H9 (cell line): ENCODE measurements around the gene MED13L. TPM values are rescaled to one million over a fixed set of nuclear protein-coding genes. Genes with fewer than 3 reads are reported as not detected.

Experiments used
- DNase-seq: peaks from one replicate; pipeline ENCODE4 v3.0.0-alpha.2; 2017
- H2AFZ ChIP-seq: one replicate; pipeline ENCODE4 v1.6.1; 2013; ENCODE audit warnings: mild to moderate bottlenecking, low read length, control low read depth, moderate library complexity
- H2AK5ac ChIP-seq: 2 replicates; pipeline ENCODE4 v1.6.1; 2013; ENCODE audit warnings: low read length, control low read depth, mixed read lengths; ENCODE audit not compliant: insufficient read length
- H2BK120ac ChIP-seq: one replicate; pipeline ENCODE4 v1.6.1; 2013; ENCODE audit warnings: low read depth, mild to moderate bottlenecking, low read length, control low read depth, inconsistent platforms; ENCODE audit not compliant: poor library complexity, severe bottlenecking
- H2BK12ac ChIP-seq: 2 replicates; pipeline ENCODE4 v1.6.1; 2013; ENCODE audit warnings: low read length, control low read depth, mixed read lengths, low read depth; ENCODE audit not compliant: insufficient read length
- H2BK15ac ChIP-seq: 2 replicates; pipeline ENCODE4 v1.6.1; 2013; ENCODE audit warnings: low read depth, low read length, control low read depth
- H2BK20ac ChIP-seq: one replicate; pipeline ENCODE4 v1.6.1; 2013; ENCODE audit warnings: low read depth, mild to moderate bottlenecking, low read length, control low read depth, inconsistent platforms; ENCODE audit not compliant: poor library complexity, severe bottlenecking
- H2BK5ac ChIP-seq: 2 replicates; pipeline ENCODE4 v1.6.1; 2013; ENCODE audit warnings: low read length, control low read depth, mixed read lengths; ENCODE audit not compliant: insufficient read length
- H3K14ac ChIP-seq: 2 replicates; pipeline ENCODE4 v1.6.1; 2013; ENCODE audit warnings: low read length, control low read depth; ENCODE audit not compliant: insufficient read depth
- H3K18ac ChIP-seq: 2 replicates; pipeline ENCODE4 v1.6.1; 2013; ENCODE audit warnings: low read depth, mild to moderate bottlenecking, mixed read lengths, low read length, control low read depth; ENCODE audit not compliant: insufficient read length
- H3K23ac ChIP-seq: 2 replicates; pipeline ENCODE4 v1.6.1; 2013; ENCODE audit warnings: low read length, control low read depth, mixed read lengths, low read depth; ENCODE audit not compliant: insufficient read length
- H3K23me2 ChIP-seq: 2 replicates; pipeline ENCODE4 v1.6.1; 2013; ENCODE audit warnings: low read depth, mild to moderate bottlenecking, mixed read lengths, low read length, control low read depth; ENCODE audit not compliant: insufficient read length, poor library complexity, severe bottlenecking
- H3K27ac ChIP-seq: 2 replicates; pipeline ENCODE4 v1.5.1; 2013; ENCODE audit warnings: low read length, control low read depth, mixed read lengths, low read depth; ENCODE audit not compliant: insufficient read length
- H3K27me3 ChIP-seq: 2 replicates; pipeline ENCODE4 v1.6.1; 2013; ENCODE audit warnings: low read length, control low read depth, inconsistent platforms; ENCODE audit not compliant: insufficient read depth
- H3K4ac ChIP-seq: 2 replicates; pipeline ENCODE4 v1.6.1; 2013; ENCODE audit warnings: low read depth, mild to moderate bottlenecking, control low read depth, inconsistent platforms, low read length, moderate library complexity
- H3K4me1 ChIP-seq: 2 replicates; pipeline ENCODE4 v1.6.1; 2013; ENCODE audit warnings: low read length, control low read depth, inconsistent platforms; ENCODE audit not compliant: insufficient read depth
- H3K4me2 ChIP-seq: 2 replicates; pipeline ENCODE4 v1.6.1; 2013; ENCODE audit warnings: low read length, control low read depth, mixed read lengths; ENCODE audit not compliant: insufficient read length, insufficient read depth
- H3K56ac ChIP-seq: 2 replicates; pipeline ENCODE4 v1.6.1; 2013; ENCODE audit warnings: low read depth, mild to moderate bottlenecking, mixed read lengths, low read length, control low read depth; ENCODE audit not compliant: insufficient read length
- H3K79me1 ChIP-seq: 2 replicates; pipeline ENCODE4 v1.6.1; 2013; ENCODE audit warnings: low read depth, mild to moderate bottlenecking, moderate library complexity, low read length, control low read depth, inconsistent platforms; ENCODE audit not compliant: insufficient read depth, poor library complexity, severe bottlenecking
- H3K79me2 ChIP-seq: 2 replicates; pipeline ENCODE4 v1.6.1; 2013; ENCODE audit warnings: low read length, control low read depth, inconsistent platforms; ENCODE audit not compliant: insufficient read depth
- H3K9ac ChIP-seq: 2 replicates; pipeline ENCODE4 v1.6.1; 2013; ENCODE audit warnings: low read length, control low read depth, mixed read lengths; ENCODE audit not compliant: insufficient read length; ENCODE audit errors: extremely low read depth
- H3K9me3 ChIP-seq: one replicate; pipeline ENCODE4 v1.6.1; 2013; ENCODE audit warnings: low read depth, low read length, inconsistent platforms; ENCODE audit not compliant: control insufficient read depth
- H3T11ph ChIP-seq: one replicate; pipeline ENCODE4 v1.6.1; 2013; ENCODE audit warnings: mild to moderate bottlenecking, low read length, control low read depth, inconsistent platforms
- H4K20me1 ChIP-seq: one replicate; pipeline ENCODE4 v1.6.1; 2013; ENCODE audit not compliant: control insufficient read depth, insufficient read length, insufficient read depth
- H4K5ac ChIP-seq: 2 replicates; pipeline ENCODE4 v1.6.1; 2013; ENCODE audit warnings: low read depth, mild to moderate bottlenecking, mixed read lengths, low read length, control low read depth; ENCODE audit not compliant: insufficient read length
- H4K8ac ChIP-seq: replicated peaks from 2 replicates; pipeline ENCODE4 v1.6.1; 2013; ENCODE audit warnings: low read length, control low read depth, mixed read lengths, low read depth; ENCODE audit not compliant: insufficient read length
- H4K91ac ChIP-seq: 2 replicates; pipeline ENCODE4 v1.6.1; 2013; ENCODE audit warnings: low read depth, mild to moderate bottlenecking, moderate library complexity, mixed read lengths, low read length, control low read depth; ENCODE audit not compliant: insufficient read length
- H3K27ac Mint-ChIP-seq, 3 experiments: 2 replicates in 2 of 3; 3 replicates in 1 of 3; pipeline ENCODE4 v1.8.0; 2020 to 2021; ENCODE audit warnings: mixed read lengths in 3 of 3, mild to moderate bottlenecking in 1 of 3, moderate library complexity in 1 of 3
- H3K27me3 Mint-ChIP-seq: 2 replicates; pipeline ENCODE4 v1.8.0; 2021; ENCODE audit warnings: low read depth, mild to moderate bottlenecking, moderate library complexity, mixed read lengths
- H3K36me3 Mint-ChIP-seq, 3 experiments: 2 replicates in 2 of 3; 3 replicates in 1 of 3; pipeline ENCODE4 v1.8.0; 2020 to 2021; ENCODE audit warnings: low read depth in 3 of 3, mixed read lengths in 3 of 3; ENCODE audit not compliant: insufficient read depth in 1 of 3
- H3K4me1 Mint-ChIP-seq, 2 experiments: 2 replicates each; pipeline ENCODE4 v1.8.0; 2020; ENCODE audit warnings: mixed read lengths in 2 of 2
- H3K4me3 Mint-ChIP-seq, 2 experiments: 2 replicates in 1 of 2; 3 replicates in 1 of 2; pipeline ENCODE4 v1.8.0; 2020 to 2021; ENCODE audit warnings: mild to moderate bottlenecking in 2 of 2, mixed read lengths in 2 of 2, moderate library complexity in 1 of 2
- H3K9me3 Mint-ChIP-seq, 2 experiments: 2 replicates in 1 of 2; 3 replicates in 1 of 2; pipeline ENCODE4 v1.8.0; 2020; ENCODE audit warnings: mild to moderate bottlenecking in 2 of 2, mixed read lengths in 2 of 2, moderate library complexity in 1 of 2
- CTCF ChIP-seq: fragments of 200-600 bp; sonication (generic); conservative IDR thresholded peaks from 3 replicates; pipeline ENCODE4 v1.8.0; 2021; ENCODE audit warnings: antibody characterized with exemption, mild to moderate bottlenecking
- WGBS: extraction: QIAGEN DNeasy Blood & Tissue Kit; methylation state at CpG from one replicate; pipeline ENCODE4 v1.1.7; 2013; ENCODE audit warnings: missing lambda C conversion rate, low lambda C conversion rate, mixed read lengths; ENCODE audit not compliant: insufficient read length; ENCODE audit errors: extremely low coverage; 5-methylcytosine and 5-hydroxymethylcytosine counted together
- total RNA-seq: library from RNA; stranded (reverse); gene quantifications from 2 replicates; pipeline ENCODE4 v1.2.1, GENCODE V29; 2021

Gene MED13L
- total RNA-seq, 1 experiment from 2014 or later, result 52.4 TPM

GRCh38 chr12:116196752-116197718 is 80.5 kb downstream of the MED13L start:
- Histone ChIP-seq H4K20me1 (no peaks in the 10 kb centered on the region), H3K23me2 (no peaks in the 10 kb centered on the region), H2BK20ac (no peak overlapping the region), H3K4ac (no peak overlapping the region), H3T11ph (no peak overlapping the region), H3K56ac (no peak overlapping the region), H3K9ac (no peak overlapping the region), H4K91ac (no peak overlapping the region), H2BK12ac (no peak overlapping the region), H2BK5ac (no peak overlapping the region), H4K8ac (no peak overlapping the region), H2AFZ (no peak overlapping the region), H3K4me1 (no peaks in the 10 kb centered on the region), H3K79me2 (peaks cover 3% of the 10 kb centered on the region; the same call in 1 of the 2 replicates), H3K9me3 (no peaks in the 10 kb centered on the region), H2AK5ac (no peak overlapping the region), H2BK120ac (no peak overlapping the region), H3K14ac (no peak overlapping the region), H3K18ac (no peak overlapping the region), H3K79me1 (peaks cover 8% of the 10 kb centered on the region), H3K27me3 (no peaks in the 10 kb centered on the region), H2BK15ac (no peak overlapping the region), H3K4me2 (no peak overlapping the region), H3K27ac (no peak overlapping the region), H4K5ac (no peak overlapping the region), H3K23ac (no peak overlapping the region)
- no CpG with 5 or more reads among the region's 14 CpGs for WGBS
- Mint-ChIP-seq H3K9me3 (no peaks in the 10 kb centered on the region), H3K4me3 (no peak overlapping the region), H3K27ac (peak overlapping the region in 2 of 3 experiments; percentile 2 to 50; a peak in 2 of 7 replicates), H3K36me3 (no peaks in the 10 kb centered on the region), H3K4me1 (peaks cover 8 to 17% of the 10 kb centered on the region in 2 experiments; a peak in 3 of 4 replicates), H3K27me3 (no peaks in the 10 kb centered on the region)
- no peak for TF ChIP-seq CTCF
- DNase-seq, result no peak
